GM18517 (cell line): Measurements from ENCODE around the gene POPDC2.
"Not testable (repeated sequence)": the region's sequence is repeated elsewhere in the genome, so short reads cannot be mapped to it uniquely, and the experiment has no call there.

ENCODE experiments used
- ATAC-seq: cut with Tn5 transposase; IDR thresholded peaks from one replicate; pipeline ENCODE4 v1.9.1; 2021; ENCODE audit warnings: mild to moderate bottlenecking, moderate library complexity; ENCODE audit not compliant: unreplicated experiment

Gene POPDC2

DNA sequence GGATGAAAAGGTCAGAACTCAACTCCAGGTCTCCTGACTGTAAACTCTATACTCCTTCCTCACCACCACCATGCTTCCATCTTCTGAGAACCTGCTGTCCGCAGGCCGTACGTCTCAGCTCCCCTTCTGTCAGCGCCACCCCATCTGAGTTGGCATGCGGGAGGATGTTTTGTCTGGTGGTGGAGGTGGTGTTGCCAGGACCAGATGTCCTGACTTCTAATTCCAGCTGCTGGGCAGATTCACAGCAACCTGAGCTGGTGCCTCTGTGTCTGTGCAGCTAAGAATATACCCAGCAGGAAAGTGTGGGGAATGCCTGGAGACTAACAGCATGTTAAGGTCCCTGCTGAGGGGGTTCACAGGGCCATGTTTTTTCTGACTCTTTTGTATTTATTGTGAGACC is 39.5 kb downstream of the POPDC2 start:
- no peak for ATAC-seq

DNA sequence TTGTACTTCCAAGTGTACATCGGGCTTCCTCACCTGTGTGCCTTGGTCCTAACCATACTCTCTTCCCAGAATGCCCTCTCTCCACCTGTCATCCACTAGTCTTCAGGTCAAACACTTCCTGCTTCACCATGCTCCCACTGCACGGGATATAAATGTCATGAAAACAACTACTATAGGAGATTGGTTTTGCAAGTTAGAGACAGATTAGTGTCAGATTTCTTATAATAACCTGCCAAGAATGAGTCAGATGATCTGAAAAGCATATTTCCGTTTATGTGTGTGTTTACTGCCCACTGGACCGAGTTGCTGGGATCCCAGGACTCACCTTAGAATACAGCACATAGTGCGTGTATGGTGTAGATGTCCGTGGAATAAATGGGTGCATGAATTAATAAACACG is 41.3 kb downstream of the POPDC2 start:
- no peak for ATAC-seq

DNA sequence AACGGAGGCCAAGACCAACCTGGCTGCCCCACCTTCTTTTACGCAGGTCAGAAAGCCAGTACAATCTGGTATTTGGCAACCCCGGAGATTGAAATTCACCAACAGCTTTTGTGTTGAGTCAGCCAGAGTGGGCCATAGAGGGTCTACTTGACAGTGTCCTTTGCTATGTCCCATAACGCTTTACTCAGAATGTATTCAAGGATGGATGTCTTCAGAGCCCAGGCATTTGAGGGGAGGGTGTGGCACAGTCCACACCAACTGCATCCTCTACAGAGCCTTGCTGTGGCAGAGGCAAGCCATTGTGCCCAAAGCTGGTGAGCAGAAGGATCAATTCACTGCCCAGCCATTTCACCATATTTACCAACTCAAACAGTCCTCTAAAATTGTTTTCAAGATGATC is 44.3 kb downstream of the POPDC2 start:
- no peak for ATAC-seq

DNA sequence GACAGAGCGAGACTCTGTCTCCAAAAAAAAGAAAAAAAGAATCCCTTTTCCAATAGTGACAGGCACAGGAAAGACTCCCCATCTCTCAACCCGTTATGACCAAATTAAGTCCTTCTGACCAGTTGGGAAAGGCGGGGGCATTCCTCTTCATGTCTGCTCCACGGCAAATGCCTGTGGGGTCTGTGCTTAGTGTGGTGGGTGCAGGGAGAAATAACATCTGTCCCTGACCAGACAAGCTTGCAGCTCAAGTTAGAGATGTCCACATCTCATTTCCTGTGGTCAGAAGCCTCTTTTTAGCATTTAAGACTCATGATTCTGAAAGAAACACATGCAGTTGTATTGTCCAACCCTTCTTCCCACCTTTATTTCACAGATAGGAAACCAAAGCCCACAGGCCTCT is 46.5 kb downstream of the POPDC2 start:
- no peak for ATAC-seq

DNA sequence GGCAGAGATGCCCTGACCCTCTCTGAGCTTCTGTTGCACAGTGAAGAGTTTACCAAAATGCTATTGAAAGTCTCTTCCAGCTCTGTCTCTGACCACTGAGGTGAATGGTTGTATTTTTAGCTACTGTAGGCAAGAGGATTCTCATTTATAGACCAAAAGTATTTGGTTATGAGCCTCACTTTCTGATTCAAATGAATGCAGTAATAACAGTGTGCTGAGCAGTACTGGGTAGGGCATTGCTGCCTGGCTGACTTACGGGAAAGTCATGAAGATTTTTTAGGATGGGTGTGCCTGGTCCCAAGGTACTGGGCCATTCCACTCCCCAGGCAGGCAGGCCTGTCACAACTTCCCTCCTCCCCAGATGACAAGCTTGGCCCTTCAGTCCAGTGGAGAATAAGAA is 47.2 kb downstream of the POPDC2 start:
- no peak for ATAC-seq

DNA sequence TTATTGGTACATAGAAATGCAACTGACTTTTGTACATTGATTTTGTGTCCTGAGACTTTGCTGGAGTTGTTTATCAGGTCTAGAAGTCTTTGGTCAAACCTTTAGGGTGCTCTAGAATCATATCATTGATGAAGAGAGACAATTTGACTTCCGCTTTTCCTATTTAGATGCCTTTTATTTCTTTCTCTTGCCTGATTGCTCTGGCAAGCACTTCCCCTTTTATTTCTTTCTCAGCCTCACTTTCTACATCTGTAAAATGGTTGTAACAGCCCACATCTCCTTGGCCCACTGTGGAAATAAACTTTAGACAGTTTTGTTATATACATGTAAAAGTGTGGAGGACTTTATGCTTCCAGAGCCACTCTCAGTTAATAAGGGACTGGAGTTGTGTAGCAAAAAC is 48.7 kb downstream of the POPDC2 start:
- no peak for ATAC-seq

DNA sequence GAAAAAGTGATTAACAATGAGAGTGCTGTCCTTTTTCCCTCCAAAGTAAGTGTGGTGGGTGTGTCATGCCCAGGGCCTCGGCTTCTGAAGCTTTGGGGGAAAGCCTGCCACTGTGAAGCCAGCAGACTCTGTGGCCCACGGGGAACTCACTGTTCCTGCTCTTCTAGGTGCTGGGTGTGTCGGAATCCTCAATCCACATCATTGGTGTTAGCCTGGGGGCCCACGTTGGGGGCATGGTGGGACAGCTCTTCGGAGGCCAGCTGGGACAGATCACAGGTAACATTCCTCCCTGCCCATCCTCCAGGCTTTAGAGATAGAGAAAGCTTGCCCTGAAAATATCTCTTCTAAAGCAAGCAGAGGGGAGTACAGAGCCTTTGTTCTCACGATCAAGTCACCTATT is 51.1 kb downstream of the POPDC2 start:
- ATAC-seq, result no peak

DNA sequence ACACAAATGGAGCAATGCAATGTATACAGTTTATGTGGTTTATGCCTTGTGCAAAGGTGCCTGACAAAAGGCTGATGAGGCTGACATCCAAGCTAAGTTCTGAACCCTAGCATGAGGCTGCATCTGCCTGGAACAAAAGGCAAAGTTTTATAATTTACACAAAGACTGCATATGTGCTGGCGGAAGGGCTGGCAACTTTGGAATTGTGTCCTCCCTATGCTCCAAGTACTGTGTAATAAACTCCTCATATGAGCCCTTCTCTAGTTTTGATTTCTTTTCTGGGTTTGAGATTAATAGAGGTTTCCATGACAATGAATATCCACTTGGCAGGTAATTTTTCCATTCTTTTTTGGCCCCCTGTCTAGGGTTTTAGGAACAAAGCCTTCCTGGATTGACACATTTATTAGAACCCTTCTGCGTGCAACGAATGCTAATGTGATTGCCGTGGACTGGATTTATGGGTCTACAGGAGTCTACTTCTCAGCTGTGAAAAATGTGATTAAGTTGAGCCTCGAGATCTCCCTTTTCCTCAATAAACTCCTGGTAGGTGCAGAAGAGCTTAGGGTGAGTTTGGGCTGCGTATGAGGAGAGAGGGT is 51.9 kb downstream of the POPDC2 start:
- ATAC-seq, result no peak

DNA sequence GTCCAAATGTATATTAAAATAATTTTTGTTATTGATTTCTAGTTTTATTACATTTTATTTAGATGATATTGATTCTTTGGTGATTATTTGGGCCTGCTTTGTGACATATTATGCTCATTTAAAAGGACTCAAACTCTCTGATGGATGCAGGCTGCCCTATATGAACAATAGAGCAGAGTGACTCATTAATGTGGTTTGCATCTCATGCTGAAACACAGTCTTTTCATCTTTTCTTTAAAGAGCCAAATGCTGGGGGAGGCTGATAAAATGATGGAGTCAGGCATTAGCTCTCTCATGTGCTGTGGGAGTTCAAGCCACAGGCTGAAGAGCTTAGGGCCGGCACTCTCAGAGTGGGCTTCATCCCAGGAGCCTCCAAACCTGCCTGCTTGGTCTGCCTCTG is 55.5 kb downstream of the POPDC2 start:
- no peak for ATAC-seq

DNA sequence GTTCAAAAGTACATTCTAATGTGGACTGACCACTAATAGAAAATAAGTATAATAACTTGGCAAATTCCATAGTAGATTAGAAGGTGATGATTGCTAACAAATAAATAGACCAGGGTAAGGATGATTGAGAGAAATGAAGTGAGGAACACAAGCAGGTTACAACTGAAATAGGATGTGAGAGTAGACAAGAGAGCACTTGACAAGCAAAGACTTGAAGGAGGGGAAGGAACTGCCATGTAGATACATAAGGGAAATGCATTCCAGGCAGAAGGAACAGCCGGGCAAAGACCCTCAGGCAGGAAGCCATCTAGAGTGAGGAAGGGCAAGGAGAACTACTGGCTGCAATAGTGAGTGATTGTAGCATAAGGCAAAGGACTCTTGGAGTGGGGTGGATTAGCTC is 57.7 kb downstream of the POPDC2 start:
- ATAC-seq, result no peak

DNA sequence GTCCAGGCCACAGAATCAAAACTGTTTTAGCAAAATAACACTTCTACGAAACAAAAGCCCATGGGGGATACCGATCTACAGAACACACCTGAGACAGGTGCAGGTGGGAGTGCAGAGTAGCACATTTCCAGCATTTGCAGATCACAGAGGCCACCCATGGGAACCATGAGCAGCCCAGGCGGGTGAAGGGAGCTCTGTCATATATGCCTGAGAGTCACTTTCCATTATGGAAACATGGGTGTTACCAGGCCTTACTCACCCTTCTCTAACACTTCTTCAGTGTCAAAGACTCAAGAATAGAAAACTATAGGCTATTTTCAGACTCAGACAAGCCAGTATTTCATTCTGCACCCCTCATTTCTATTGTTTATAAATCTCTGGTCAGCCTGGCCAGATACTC is 59.2 kb downstream of the POPDC2 start:
- peak; percentile 24 for ATAC-seq

DNA sequence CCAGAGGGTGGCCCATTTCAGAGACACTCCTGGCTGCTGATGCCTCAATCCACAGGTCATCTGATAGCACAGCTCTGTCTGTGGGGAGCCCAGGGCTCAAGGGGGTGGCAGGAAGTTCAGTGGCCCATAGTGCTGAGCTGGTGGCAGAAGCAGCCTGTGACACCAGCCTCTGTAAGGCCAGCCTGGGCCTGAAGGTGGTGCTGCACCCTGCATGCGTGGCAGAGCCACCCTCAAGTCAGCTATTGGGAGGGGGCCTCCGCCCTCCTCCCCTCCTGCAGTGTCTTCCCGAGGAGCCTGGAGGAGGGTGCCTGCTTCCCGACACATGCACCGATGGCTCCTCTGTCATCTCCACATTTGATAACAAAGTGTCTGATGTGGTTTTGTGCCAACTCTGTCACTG is 59.7 kb downstream of the POPDC2 start:
- peak; percentile 50 for ATAC-seq

DNA sequence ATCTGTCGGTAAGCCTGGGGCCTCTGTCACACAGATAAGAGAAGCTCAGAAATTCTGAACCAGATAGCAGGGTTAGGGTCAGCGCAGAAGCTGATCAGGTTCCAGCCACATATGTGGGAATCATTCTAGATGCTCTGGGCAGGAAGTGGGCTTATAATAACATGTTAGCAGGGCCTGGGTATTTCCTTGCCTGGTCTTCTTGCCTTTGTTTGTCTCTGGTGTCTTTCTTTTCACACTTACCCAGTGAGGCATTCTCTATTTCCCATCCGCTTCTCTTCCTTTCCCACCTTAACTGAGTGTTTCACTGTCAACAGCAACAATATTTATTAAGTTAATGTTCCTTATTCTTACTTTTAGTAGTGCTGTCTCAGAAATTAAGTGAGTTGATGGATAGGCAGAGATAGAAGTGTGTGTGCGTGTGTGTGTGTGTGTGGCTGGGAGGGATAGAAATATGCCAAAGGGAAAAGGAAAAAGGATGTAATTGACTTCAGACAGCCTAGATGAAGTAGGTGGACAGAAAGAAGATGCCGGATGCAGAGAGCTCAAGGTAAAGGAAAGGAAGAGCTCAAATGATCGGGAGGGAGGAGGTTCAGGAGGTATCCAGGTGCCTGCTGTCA is 60.7 kb downstream of the POPDC2 start:
- ATAC-seq, result no peak

DNA sequence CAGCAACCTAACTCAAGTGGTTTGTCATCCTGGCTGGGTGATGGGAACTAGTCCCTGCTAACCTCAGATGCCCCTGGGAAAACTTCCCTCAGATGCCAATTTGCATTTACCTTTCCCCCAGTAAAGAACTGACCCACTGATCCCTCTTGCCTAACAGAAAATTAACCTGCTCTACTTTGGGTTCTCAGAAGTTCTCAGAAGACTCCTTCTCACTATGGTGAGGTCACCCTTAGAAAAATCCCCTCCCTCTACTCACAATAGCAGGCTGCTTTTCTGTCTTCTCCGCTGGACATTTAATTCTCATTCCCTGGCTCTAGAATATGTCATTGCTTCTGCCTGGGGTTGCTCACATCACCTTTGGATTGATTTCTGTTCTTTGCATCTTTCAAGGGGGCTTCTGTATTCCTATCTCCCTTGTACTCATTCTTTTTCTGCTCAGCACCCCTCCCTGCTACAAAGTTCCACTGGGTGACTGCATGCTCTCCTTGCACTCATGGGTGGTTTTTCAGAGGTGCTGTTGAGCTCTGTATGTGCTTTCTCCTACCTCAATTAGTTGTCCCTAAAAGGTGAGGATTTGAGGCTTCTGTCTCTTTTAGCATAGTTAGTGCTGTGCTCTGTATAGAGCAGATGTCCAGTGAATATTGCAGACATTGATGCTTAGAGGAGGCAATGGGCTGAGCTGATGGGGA is 61.8 kb downstream of the POPDC2 start:
- peak; percentile 41 for ATAC-seq

DNA sequence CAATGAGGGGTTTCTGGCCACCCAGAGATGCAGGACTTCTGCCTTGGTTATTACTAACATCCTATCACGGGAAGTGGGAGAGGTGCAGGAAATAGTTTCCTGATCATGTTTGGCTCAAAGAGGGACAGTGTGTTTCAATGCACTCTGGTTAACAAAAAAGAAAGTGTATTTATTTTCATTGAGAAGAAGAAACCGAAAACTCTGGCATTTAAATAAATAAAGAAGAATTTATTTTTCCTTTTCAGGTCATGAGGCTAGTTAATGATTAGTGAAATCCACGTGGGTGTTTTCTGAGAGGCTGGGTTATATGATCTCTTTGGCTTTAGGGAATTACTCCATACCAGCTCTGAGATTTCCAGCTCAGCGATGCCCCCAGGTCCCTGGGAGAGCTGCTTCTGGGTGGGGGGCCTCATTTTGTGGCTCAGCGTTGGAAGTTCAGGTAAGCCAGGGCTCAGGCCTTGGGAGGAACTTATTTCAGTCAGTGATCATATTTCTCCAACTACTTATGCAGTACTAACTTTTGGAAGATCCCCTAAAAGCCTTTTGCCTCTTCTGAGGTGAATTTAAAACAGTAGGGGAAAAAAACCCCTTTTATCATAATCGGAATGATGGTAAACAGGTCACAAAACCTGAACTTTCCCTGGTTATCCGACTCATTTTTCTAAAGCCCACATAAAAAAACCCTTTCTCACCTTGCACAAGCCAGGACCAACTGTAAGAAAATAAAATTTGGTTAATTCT is 62.7 kb downstream of the POPDC2 start, which contains the start of gene PLA1A:
Gene PLA1A, plus strand, starts transcription at position 338 of the 741 bp plus-strand sequence. Its CDS starts 29 bp downstream, at position 367.
- ATAC-seq, result no peak

DNA sequence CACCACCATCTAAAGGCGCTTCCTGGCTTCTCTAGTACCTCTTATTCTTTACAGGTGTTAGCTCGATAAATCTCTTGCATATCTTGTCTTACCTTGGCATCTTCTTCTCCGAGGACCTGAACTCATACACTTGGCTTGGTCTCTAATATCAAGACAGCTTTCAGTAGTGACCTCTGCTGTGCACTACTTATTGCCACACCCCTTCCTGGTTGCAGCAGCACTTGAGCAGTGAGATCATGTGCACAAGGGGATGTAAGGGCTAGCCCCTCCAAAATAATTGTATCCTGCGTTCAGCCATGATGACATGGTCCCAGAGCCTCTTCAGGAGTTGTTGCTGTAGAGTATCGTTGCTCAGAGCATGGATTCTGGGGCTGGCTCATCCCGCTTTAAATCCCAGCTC is 64.0 kb downstream of the POPDC2 start:
- no peak for ATAC-seq

DNA sequence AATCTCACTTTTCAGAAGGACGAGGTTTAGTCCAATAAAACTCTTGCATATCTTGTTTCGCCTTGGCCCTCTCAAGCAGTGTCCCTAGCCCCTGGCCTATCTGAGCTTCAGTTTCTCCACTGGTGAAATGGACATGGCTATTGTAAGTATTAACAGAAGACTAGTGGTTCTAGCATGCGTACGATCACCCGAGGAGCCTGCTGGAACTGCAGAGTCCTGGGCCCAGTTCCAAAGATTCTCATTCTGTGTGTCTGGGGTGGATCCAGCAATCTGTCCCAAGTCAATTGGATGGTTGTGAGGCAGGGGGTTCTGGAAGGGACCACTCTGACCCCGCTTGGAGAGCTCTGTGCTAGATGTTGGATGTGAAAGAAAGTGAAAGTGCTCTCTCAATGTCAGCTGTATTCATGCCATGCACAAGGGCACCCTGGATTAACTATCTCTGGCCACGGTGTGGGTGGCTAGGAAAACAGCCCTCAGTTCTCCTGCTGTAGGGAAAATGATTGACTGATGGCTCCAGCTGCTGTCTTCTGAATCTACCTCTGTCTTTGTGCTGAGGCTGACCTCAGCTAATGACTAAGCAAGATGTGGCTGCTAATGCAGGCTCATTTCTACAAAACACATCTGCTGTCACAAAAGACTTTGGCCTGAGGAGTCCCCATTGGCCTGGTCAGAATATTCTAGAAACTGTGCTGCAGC is 64.6 kb downstream of the POPDC2 start:
- no peak for ATAC-seq

DNA sequence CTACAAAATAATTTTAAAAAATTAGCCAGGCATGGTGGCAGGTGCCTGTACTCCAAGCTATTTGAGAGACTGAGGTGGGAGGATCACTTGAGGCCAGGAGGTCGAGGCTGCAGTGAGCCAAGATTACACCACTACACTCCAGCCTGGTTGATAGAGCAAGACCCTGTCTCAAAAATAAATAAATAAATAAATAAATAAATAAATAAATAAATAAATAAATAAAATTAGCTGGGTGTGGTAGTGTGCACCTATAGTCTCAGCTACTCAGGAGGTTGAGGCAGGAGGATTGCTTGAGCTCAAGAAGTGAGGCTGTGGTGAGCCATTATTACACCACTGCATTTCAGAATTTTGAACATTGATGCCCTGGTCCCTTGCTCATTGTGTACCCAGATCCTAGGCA is 65.5 kb downstream of the POPDC2 start:
- ATAC-seq, result not testable (repeated sequence)

DNA sequence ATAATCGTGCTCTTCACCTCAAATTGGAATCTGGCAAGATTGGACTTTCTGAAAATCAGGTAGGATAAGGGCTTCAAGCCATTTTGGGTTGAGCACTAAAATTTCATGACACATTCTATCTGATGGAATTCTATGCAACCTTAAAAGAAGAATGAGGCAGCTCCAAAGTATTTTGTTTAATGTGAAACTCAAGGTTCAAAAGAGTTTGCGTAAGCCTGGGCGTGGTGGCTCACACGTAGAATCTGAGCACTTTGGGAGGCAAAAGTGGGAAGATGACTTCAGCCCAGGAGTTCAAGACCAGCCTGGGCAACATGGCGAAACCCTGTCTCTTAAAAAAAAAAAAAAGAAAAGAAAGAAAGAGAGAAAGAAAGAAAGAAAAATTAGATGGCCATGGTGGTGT is 66.3 kb downstream of the POPDC2 start:
- no peak for ATAC-seq

DNA sequence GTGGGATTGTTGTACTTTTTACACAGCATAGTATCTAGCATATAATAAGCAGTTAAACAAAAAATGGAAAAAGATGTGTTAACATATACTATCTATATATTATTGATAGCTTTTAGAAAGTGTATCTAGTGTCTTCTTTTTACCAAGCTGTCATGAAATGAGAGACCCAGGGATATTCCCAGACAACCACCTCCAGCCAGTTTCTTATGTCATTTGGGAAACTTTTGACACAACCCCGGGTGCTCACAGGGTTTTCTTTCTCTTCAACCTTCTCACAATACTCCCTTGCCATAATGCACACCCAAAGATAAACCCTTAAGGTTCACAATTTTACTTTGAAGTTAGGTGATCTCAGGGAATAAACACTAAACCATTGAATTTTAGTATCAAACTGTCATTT is 67.5 kb downstream of the POPDC2 start:
- ATAC-seq, result no peak
